Left lung (tissue), 10 donors: ENCODE measurements around the gene HOXC9. TPM values are rescaled to one million over a fixed set of nuclear protein-coding genes. Genes with fewer than 3 reads are reported as not detected.

Experiments
- ATAC-seq: fragments of 200-7000 bp; cut with Tn5 transposase; one replicate; pipeline ENCODE4 v1.9.1; 2020; ENCODE audit warnings: moderate library complexity
- DNase-seq, 4 donors: peaks; one replicate each; pipeline ENCODE4 v3.0.0-alpha.2; 2013 to 2020
- H3K27ac ChIP-seq, 2 donors: fragments of 200-600 bp; sonication (generic) in 1 of 2; one replicate each; pipeline versions ENCODE4 v1.5.0 to v1.8.0; 2020 to 2021
- H3K27me3 ChIP-seq, 2 donors: fragments of 200-600 bp; sonication (generic) in 1 of 2; one replicate each; pipeline versions ENCODE4 v1.5.0 to v1.8.0; 2020 to 2021
- H3K36me3 ChIP-seq, 2 donors: fragments of 200-600 bp; sonication (generic) in 1 of 2; one replicate each; pipeline versions ENCODE4 v1.5.0 to v1.8.0; 2020 to 2021
- H3K4me1 ChIP-seq, 2 donors: fragments of 200-600 bp; one replicate each; pipeline ENCODE4 v1.8.0; 2021
- H3K4me3 ChIP-seq, 2 donors: fragments of 200-600 bp; sonication (generic) in 1 of 2; one replicate each; pipeline versions ENCODE4 v1.5.0 to v1.8.0; 2020 to 2021; ENCODE audit warnings: mild to moderate bottlenecking in 1 of 2
- H3K9me3 ChIP-seq, 2 donors: fragments of 200-600 bp; sonication (generic) in 1 of 2; one replicate each; pipeline versions ENCODE4 v1.5.0 to v1.8.0; 2020 to 2021
- CTCF ChIP-seq, 2 donors: fragments of 200-600 bp; sonication (generic) in 1 of 2; IDR thresholded peaks; one replicate each; pipeline versions ENCODE4 v1.5.0 to v1.8.0; 2021; ENCODE audit warnings: antibody characterized with exemption in 2 of 2
- intact Hi-C, 2 donors: fragments of 100-400 bp; cut with DNase I; formaldehyde crosslinking; loops; one replicate each; pipeline versions ENCODE4 v1.11.2 to v1.14.2; 2022
- polyA plus RNA-seq, 6 donors: library from polyadenylated mRNA; unstranded; fragments of 120-200 nt; gene quantifications; one replicate each; pipeline ENCODE4 v1.2.1, GENCODE V29; 2013; ENCODE audit not compliant: insufficient read length in 6 of 6
- total RNA-seq, 2 donors: library from RNA; stranded (reverse); fragmentation: NEBNext Ultra II Directional; extraction: Animal tissue kit (Norgen Biotek cat#: 25700); gene quantifications; one replicate each; pipeline ENCODE4 v1.2.1, GENCODE V29; 2021
- donor health status: DM: no; HTN: yes; CAD: no.
- donor health status: DM: no; HTN: no; CAD: no.

The HOXC9 gene
- total and polyA plus RNA-seq, 8 donors: 0.30 to 0.91 (median 0.58) TPM; not detected in 1

GRCh38 chr12:53970451-53970850, 29.5 kb upstream of the HOXC9 start:
- DNase-seq: no peak
- no peak overlapping the region for H3K27ac ChIP-seq
- H3K27me3 ChIP-seq: peaks cover 99 to 100% of the 10 kb centered on the region in 2 donors
- H3K36me3 ChIP-seq: no peaks in the 10 kb centered on the region
- TF ChIP-seq CTCF (IDR thresholded peaks at IDR 0.05): no peak
- no peak for ATAC-seq
- peaks cover 0 to 27% of the 10 kb centered on the region in 2 donors for H3K4me1 ChIP-seq
- H3K9me3 ChIP-seq: no peaks in the 10 kb centered on the region
- no peak overlapping the region for H3K4me3 ChIP-seq
- intact Hi-C loops: no loop called here

DNA sequence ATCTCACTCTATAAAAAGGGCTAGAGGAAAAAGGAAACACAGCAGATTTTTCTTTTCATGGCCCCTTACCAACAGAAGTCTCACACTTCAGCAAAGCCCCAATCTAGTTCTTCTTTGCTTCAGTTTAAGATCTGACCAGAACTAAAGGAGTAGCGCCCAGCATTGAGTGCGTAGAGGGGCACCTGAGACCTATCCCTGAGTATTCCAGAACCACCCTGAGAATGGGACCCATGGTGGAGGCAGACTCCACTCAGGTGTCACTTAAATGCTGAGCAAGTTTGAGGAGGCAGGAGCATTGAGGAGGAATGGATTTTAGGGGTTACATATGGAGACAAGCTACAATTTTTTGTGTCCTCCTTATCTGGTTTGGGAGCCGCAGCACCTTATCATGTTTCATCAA, 28.8 kb upstream of the HOXC9 start:
- Histone ChIP-seq H3K4me1 (peaks cover 0 to 28% of the 10 kb centered on the region in 2 donors), H3K36me3 (no peaks in the 10 kb centered on the region), H3K4me3 (no peak overlapping the region), H3K27me3 (peaks cover 99 to 100% of the 10 kb centered on the region in 2 donors), H3K27ac (no peak overlapping the region), H3K9me3 (no peaks in the 10 kb centered on the region)
- no peak for DNase-seq
- ATAC-seq: no peak
- no peak for TF ChIP-seq CTCF (IDR thresholded peaks at IDR 0.05)
- intact Hi-C loops: no loop called here

- Histone ChIP-seq H3K27me3 (peaks cover 99 to 100% of the 10 kb centered on the region in 2 donors), H3K36me3 (no peaks in the 10 kb centered on the region), H3K27ac (no peak overlapping the region), H3K4me3 (no peak overlapping the region), H3K9me3 (no peaks in the 10 kb centered on the region), H3K4me1 (peaks cover 0 to 25% of the 10 kb centered on the region in 2 donors)
- no peak for ATAC-seq
- no peak for TF ChIP-seq CTCF (IDR thresholded peaks at IDR 0.05)
- no peak for DNase-seq
- intact Hi-C loops: no loop called here
Measured at GRCh38 chr12:53971686-53972085, 28.3 kb upstream of the HOXC9 start.

- Histone ChIP-seq H3K4me3 (no peak overlapping the region), H3K27ac (no peak overlapping the region), H3K27me3 (peaks cover 99 to 100% of the 10 kb centered on the region in 2 donors), H3K36me3 (no peaks in the 10 kb centered on the region), H3K4me1 (peaks cover 0 to 23% of the 10 kb centered on the region in 2 donors), H3K9me3 (no peaks in the 10 kb centered on the region)
- intact Hi-C loops: no loop called here
- DNase-seq: no peak
- no peak for TF ChIP-seq CTCF (IDR thresholded peaks at IDR 0.05)
- ATAC-seq: no peak
Measured at GRCh38 chr12:53972152-53972702, 27.7 kb upstream of the HOXC9 start.

DNA sequence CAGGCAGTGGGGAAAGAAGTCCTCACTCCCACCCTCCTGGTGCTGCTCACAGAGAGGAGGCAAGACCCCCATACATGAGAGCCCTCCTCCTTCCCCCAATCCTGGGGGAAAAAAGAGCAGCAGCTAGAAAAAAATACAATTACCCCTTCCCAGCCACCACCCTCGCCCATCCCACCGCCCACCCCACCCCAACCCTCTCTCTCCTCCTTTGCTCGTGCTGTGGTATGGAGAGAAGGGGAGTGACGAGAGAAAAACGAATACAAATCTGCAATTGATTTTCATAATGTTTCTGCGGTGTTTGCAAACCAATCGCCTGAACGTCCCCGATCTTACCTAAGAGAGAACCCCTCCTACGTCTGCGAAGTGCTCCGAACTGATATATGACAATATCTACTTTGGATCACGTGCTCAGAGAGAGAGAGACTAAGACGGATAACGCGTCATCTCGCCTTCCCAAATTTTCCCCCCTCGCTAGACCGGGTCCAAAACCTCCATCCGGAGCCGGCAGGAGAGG, 27.2 kb upstream of the HOXC9 start, which contains the start of gene HOXC11:
Gene HOXC11, plus strand, starts transcription at position 405 of the 514 bp plus-strand sequence. CDS start 116 bp downstream, outside the sequence.
- Histone ChIP-seq H3K4me3 (no peak within 1 kb of the TSS), H3K36me3 (no peaks in the 10 kb centered on the region), H3K9me3 (no peaks in the 10 kb centered on the region), H3K27me3 (peaks cover 99 to 100% of the 10 kb centered on the region in 2 donors), H3K27ac (no peak within 1 kb of the TSS), H3K4me1 (peaks cover 0 to 23% of the 10 kb centered on the region in 2 donors)
- intact Hi-C loops: no loop called here
- TF ChIP-seq CTCF (IDR thresholded peaks at IDR 0.05): no peak
- ATAC-seq (no peak), DNase-seq (no peak)
